Vagina (tissue), 2 donors: ENCODE data around the gene EFNA3.

Experiments used
- POLR2A ChIP-seq, 2 donors: fragments of 450-650 bp; IDR thresholded peaks; one replicate each; pipeline ENCODE4 v1.6.1; 2017; ENCODE audit warnings: antibody characterized with exemption in 2 of 2, mild to moderate bottlenecking in 2 of 2, moderate library complexity in 2 of 2
- POLR2AphosphoS5 ChIP-seq, 2 donors: sonication (generic); formaldehyde crosslinking; IDR thresholded peaks; one replicate each; pipeline ENCODE4 v1.9.0; 2017; ENCODE audit warnings: antibody characterized with exemption in 2 of 2, mild to moderate bottlenecking in 2 of 2, low read depth in 1 of 2; ENCODE audit not compliant: insufficient read depth in 1 of 2
- TF ChIP-seq, protein P1 (sequence below), 3 experiments: fragments of 450-650 bp in 2 of 3; fragments of 200-600 bp in 1 of 3; sonication (generic) in 1 of 3; IDR thresholded peaks; one replicate each; pipeline ENCODE4 v1.5.1; 2017 to 2019; ENCODE audit warnings: antibody characterized with exemption in 3 of 3, mild to moderate bottlenecking in 2 of 3, moderate library complexity in 2 of 3

- TF ChIP-seq, protein P1, sequence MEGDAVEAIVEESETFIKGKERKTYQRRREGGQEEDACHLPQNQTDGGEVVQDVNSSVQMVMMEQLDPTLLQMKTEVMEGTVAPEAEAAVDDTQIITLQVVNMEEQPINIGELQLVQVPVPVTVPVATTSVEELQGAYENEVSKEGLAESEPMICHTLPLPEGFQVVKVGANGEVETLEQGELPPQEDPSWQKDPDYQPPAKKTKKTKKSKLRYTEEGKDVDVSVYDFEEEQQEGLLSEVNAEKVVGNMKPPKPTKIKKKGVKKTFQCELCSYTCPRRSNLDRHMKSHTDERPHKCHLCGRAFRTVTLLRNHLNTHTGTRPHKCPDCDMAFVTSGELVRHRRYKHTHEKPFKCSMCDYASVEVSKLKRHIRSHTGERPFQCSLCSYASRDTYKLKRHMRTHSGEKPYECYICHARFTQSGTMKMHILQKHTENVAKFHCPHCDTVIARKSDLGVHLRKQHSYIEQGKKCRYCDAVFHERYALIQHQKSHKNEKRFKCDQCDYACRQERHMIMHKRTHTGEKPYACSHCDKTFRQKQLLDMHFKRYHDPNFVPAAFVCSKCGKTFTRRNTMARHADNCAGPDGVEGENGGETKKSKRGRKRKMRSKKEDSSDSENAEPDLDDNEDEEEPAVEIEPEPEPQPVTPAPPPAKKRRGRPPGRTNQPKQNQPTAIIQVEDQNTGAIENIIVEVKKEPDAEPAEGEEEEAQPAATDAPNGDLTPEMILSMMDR (IDR thresholded peaks at IDR 0.05), result no peak
- TF ChIP-seq POLR2AphosphoS5 (IDR thresholded peaks at IDR 0.05; ENCODE audit: insufficient read depth in 1 of 2, low read depth in 1 of 2) (peak in 1 of 2 donors; percentile 50), POLR2A (IDR thresholded peaks at IDR 0.05) (no peak)
These were observed 47.4 kb downstream of the EFNA3 start for GRCh38 chr1:155125946-155126555.
